ENCODE data around the gene USP22. TPM values are rescaled to one million over a fixed set of nuclear protein-coding genes. Genes with fewer than 3 reads are reported as not detected.
"Not testable (repeated sequence)": the region's sequence is repeated elsewhere in the genome, so short reads cannot be mapped to it uniquely, and the experiment has no call there.

USP22 gene
- total RNA-seq, 1 donor from 2014 or later = 214 TPM

DNA sequence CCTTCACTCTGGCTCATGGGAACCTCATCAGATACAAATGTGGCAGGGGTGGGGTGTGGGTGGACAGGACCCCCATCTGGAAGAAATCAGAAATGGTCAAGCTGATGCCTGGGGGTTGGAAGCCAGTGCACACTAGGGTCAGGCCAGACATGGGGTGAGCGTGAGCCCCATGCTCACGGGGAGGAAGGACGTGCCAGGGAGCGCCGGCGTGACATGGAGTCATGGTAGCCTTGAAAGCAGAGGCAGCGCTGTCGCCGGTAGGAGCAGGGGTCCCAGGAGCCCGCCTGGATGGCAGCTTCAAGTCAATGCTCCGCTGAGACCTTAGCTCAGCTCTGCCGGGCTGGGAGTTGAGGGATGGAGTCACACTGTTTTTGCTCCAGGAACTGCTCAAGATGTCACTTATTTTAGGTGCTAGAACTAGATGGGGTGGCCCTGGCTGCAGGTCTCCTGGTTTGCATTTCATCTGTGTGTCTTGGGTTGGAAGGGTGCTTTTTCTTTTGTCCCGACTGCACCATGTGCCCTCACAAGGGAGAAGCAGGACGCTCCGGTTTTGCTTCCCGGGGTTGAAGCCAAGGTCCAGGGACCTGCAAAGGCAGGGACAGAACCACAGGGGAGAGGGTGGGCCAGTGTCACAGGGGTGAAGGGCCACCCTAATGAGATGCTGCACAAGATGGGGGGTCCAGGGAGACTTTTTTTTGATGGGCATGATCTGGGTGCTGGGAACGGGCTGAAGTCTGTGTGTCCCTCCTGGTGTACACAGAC is 51.4 kb downstream of the USP22 start:
- DNase-seq (ENCODE audit: extremely low read depth, low read depth, low spot score) = no peak

DNA sequence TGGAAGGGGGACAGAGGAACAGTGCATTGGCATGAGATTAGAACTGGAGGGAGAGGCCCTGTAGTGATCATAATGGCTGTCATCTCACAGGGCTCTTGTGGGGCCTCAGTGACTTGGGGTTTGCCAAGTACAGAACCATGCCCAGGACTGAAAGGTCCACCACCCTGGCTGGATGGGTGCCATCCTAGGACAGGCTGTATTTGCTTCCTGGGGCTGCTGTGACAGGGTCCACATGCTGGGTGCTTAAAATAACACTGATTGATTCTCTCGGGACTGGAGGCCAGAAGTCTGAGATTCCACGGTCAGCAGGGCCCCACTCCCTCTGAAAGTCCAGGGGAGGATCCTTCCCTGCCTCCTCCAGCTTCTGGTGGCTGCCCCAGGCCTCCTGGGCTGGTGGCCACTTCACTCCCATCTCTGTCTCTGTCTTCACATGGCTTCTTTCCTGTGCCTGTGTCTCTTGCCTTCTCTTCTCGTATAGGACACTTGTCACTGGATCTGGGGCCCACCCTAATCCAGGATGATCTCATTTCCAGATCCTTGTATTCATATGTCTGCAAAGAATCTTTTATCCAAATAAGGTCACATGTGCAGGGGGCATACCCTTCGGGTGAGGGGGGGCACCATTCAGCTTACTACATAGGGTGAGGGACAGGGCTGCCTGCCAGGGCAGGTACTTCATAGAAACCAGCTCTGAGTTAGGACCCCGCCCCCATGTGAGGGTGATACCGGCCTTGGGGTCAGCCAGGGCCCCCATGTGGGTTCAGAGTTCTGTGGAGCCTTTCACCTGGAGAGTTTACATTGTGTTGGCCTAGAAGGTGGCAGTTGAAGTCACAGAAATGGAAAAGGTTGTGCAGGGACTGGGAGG is 52.6 kb downstream of the USP22 start:
- no peak for DNase-seq (ENCODE audit: extremely low read depth, low read depth, low spot score)

DNA sequence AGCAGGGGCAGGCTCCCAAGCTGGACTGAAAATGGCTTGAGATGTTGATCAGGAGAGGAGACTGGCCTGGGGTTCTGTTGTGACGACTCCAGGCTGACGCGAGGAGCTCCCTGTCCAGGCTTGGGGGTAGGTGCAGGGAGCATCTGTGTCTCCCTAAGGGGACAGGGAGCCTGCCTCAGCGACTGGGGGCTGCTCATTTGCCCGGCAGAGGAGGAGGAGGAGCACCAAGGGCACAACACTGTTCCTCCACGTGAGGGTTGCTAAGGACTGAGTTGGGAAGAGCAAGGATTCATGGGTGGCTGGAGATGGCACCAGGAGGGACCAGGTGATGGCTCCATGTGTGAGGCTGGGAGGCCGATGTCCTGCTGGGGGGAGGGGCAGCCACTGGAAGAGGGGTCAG is 53.3 kb downstream of the USP22 start:
- no peak for DNase-seq (ENCODE audit: extremely low read depth, low read depth, low spot score)

GRCh38 chr17:20988896-20989295 is 53.9 kb downstream of the USP22 start:
- no peak for DNase-seq (ENCODE audit: extremely low read depth, low read depth, low spot score)

GRCh38 chr17:20988001-20988636 is 54.7 kb downstream of the USP22 start:
- DNase-seq (ENCODE audit: extremely low read depth, low read depth, low spot score) = no peak

GRCh38 chr17:20987511-20987910 is 55.3 kb downstream of the USP22 start:
- no peak for DNase-seq (ENCODE audit: extremely low read depth, low read depth, low spot score)

- DNase-seq (ENCODE audit: extremely low read depth, low read depth, low spot score) = no peak
Measured at GRCh38 chr17:20986767-20987510, 55.9 kb downstream of the USP22 start.

DNA sequence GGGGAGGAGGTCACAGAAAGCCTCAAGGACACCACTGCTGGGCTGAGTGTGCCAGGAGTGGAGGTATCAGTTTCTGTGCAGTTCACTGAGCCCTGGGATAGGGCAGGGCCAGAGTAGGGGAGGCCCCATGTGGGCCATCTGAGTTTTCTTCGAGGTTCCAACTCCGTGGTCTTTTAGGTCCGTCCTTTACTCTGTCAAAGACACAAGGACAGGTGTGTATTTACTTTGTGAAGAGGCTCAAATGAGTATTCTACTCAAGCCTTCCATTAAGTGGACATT is 59.5 kb downstream of the USP22 start:
- DNase-seq (ENCODE audit: extremely low read depth, low read depth, low spot score) = no peak

DNA sequence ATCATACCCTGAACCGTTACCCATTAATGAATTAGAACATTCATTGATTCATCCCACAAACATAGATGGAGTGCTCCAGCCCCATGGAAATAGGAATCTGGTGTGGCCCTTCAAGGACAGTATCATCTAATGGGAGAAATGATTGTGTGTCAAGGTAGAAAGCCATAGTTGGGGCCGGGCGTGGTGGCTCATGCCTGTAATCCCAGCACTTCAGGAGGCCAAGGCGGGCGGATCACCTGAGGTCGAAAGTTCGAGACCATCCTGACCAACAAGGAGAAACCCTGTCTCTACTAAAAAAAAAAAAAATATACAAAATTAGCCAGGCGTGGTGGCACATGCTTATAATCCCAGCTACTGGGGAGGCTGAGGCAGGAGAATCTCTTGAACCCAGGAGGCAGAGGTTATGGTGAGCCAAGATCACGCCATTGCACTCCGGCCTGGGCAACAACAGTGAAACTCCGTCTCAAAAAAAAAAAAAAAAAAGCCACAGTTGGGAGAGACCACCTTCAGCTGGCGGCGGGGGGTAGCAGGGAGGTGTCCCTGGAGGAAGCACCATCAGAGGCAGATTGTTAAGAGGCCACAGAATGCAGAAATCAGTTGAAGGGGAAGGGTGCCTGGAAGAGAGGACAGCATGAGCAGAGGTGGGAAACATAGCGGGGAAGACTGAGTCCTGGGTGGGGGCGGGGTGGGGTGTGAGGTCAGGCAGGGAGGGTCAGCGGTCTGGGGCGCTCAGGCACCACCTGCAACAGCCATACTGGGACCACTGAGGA is 60.0 kb downstream of the USP22 start:
- no peak for DNase-seq (ENCODE audit: extremely low read depth, low read depth, low spot score)

DNA sequence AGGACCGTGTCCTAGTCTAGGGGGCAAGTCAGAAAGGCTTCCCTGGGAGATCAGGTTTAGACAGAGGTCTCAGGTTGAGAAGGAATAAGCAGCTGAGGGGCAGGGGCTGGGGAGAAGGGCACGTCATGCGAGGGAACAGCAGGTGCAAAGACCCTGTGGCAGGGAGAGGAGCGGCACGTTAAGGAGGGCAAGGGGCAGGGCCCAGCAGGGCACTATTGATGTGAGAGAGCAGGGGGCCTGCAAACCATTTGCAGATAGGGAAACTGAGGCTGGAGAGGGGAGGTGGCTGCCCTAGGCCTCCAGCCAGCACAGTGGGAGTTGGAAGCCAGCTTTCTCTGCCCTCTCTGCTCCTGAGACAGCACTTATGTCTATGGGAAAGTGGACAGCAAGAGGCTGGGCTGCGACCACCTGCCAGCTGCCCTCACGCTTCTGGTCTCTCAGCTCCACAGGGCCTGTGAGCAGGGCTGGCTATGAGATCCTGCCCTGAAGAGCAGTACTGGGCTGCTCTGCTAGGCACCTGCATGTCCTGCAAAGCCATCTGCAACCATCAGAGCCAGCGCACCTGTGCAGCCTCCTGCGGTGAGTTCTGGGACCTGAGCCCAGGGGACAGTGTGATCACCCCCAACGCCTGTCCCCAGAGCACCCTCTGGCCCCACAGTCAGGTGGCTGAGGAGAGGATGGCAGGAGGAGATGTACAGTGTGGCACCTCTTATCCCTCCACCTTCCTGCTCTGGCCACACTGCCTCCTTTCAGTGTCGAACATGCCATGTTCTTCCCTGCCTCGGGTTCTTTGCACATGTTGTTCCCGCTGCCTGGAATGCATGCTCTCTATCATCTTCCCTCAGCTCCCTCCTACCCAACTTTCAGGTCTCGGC is 61.5 kb downstream of the USP22 start:
- no peak for DNase-seq (ENCODE audit: extremely low read depth, low read depth, low spot score)

GRCh38 chr17:20979792-20980083 is 63.1 kb downstream of the USP22 start:
- DNase-seq (ENCODE audit: extremely low read depth, low read depth, low spot score) = no peak

- DNase-seq (ENCODE audit: extremely low read depth, low read depth, low spot score) = not testable (repeated sequence)
Measured at GRCh38 chr17:20979007-20979791, 63.6 kb downstream of the USP22 start.

GRCh38 chr17:20977609-20978253 is 65.1 kb downstream of the USP22 start:
- not testable (repeated sequence) for DNase-seq (ENCODE audit: extremely low read depth, low read depth, low spot score)

- no peak for DNase-seq (ENCODE audit: extremely low read depth, low read depth, low spot score)
Measured at GRCh38 chr17:20975566-20975965, 67.2 kb downstream of the USP22 start.

DNA sequence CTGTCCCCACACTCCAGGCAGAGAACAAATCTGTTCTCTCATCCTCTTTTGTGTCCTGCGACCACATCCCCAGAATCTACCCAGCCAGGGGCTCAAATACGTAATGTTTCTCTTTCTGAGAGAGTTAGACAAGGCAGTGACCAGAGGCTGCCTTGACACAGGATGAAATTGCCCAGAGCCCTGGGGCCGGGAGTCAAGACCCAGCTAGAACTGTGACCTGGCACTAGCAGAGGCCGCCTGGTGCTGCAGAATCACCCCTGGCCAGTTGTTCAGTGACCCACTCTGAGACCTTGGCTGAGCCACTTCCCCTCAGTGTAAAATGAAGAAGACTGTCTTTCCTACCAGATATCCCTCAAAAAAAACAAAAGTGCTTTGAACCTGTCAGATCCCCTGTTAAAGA is 72.5 kb downstream of the USP22 start:
- no peak for DNase-seq (ENCODE audit: extremely low read depth, low read depth, low spot score)

- no peak for DNase-seq (ENCODE audit: extremely low read depth, low read depth, low spot score)
Measured at GRCh38 chr17:20968913-20969616, 73.7 kb downstream of the USP22 start.

- no peak for DNase-seq (ENCODE audit: extremely low read depth, low read depth, low spot score)
Measured at GRCh38 chr17:20967776-20968175, 75.0 kb downstream of the USP22 start.

DNA sequence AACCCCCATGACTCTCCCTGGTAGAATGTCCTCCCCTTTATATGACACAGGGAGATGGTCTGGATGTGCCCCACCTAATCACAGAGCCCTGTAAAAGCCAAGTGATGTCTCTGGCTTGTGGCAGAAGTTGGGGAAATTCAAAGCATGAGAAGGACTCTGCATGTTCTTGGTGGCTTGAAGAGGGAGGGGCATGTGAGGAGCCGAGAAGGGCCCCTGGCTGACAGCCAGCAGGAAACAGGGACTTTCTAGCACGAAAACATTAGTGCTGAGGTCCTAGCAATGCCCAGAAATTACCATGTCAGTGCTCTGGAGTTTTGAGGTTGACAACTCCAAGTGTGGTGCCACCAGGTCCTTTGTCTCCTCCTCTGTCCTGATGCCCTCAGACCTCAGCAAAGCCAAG is 75.9 kb downstream of the USP22 start:
- DNase-seq (ENCODE audit: extremely low read depth, low read depth, low spot score) = no peak
